HepG2 (cell line): ENCODE measurements around the gene POTEB.
"Not testable (repeated sequence)": the region's sequence is repeated elsewhere in the genome, so short reads cannot be mapped to it uniquely, and the experiment has no call there.

Experiments
- BRCA1 ChIP-seq: sonication (generic); formaldehyde crosslinking; IDR thresholded peaks from 2 replicates; pipeline ENCODE4 v1.4.0; 2020; ENCODE audit warnings: missing genetic modification reagents
- CBX5 ChIP-seq: sonication (generic); formaldehyde crosslinking; IDR thresholded peaks from 2 replicates; pipeline ENCODE4 v1.4.0; 2020; ENCODE audit warnings: missing genetic modification reagents, borderline replicate concordance
- EP300 ChIP-seq, 3 experiments: sonication (generic) in 1 of 3; formaldehyde crosslinking in 1 of 3; IDR thresholded peaks; 2 replicates each; pipeline versions ENCODE4 v1.5.1 to v1.6.1; 2011 to 2020; ENCODE audit warnings: low read depth in 2 of 3, low read length in 2 of 3, borderline replicate concordance in 1 of 3, improper control_type of control experiment in 1 of 3, mild to moderate bottlenecking in 1 of 3, missing genetic modification reagents in 1 of 3, moderate library complexity in 1 of 3
- MYPOP ChIP-seq: sonication (generic); formaldehyde crosslinking; IDR thresholded peaks from 2 replicates; pipeline ENCODE4 v1.8.1; 2023; ENCODE audit warnings: mild to moderate bottlenecking, moderate library complexity, missing genetic modification reagents
- POLR2AphosphoS5 ChIP-seq: IDR thresholded peaks from 2 replicates; pipeline ENCODE4 v1.6.1; 2012; ENCODE audit warnings: low read depth, low read length
- RAD21 ChIP-seq: fragments of 450-650 bp; formaldehyde crosslinking; IDR thresholded peaks from 2 replicates; pipeline ENCODE4 v1.5.0; 2020; ENCODE audit warnings: mild to moderate bottlenecking
- SOX6 ChIP-seq, 2 experiments: fragments of 450-650 bp in 1 of 2; sonication (generic) in 1 of 2; formaldehyde crosslinking in 1 of 2; IDR thresholded peaks; 2 replicates each; pipeline versions ENCODE4 v1.4.0 to v1.6.1; 2017 to 2020; ENCODE audit warnings: antibody characterized with exemption in 1 of 2, mild to moderate bottlenecking in 1 of 2, missing genetic modification reagents in 1 of 2
- TCF7L2 ChIP-seq: IDR thresholded peaks from 2 replicates; pipeline ENCODE4 v1.6.1; 2011; ENCODE audit warnings: mild to moderate bottlenecking, low read depth, low read length, moderate library complexity
- XRCC5 ChIP-seq: fragments of 200-400 bp; formaldehyde crosslinking; optimal IDR thresholded peaks from 2 replicates; pipeline ENCODE3; 2017; ENCODE audit warnings: mild to moderate bottlenecking, low read length
- ZBTB37 ChIP-seq: sonication (generic); formaldehyde crosslinking; IDR thresholded peaks from 2 replicates; pipeline ENCODE4 v1.4.0; 2020; ENCODE audit warnings: mild to moderate bottlenecking, missing genetic modification reagents
- ZBTB49 ChIP-seq: sonication (generic); formaldehyde crosslinking; IDR thresholded peaks from 2 replicates; pipeline ENCODE4 v1.4.0; 2020; ENCODE audit warnings: missing genetic modification reagents, borderline replicate concordance
- ZNF20 ChIP-seq: sonication (generic); formaldehyde crosslinking; IDR thresholded peaks from 2 replicates; pipeline ENCODE4 v1.4.0; 2020; ENCODE audit warnings: mild to moderate bottlenecking, moderate library complexity, missing genetic modification reagents

- not testable (repeated sequence) for TF ChIP-seq CBX5 (CRISPR knock-in tag); ZBTB49 (CRISPR knock-in tag); ZBTB37 (CRISPR knock-in tag); POLR2AphosphoS5; SOX6 (IDR thresholded peaks at IDR 0.05); SOX6 (CRISPR knock-in tag; IDR thresholded peaks at IDR 0.05); RAD21 (CRISPR knock-in tag); XRCC5; BRCA1 (CRISPR knock-in tag); ZNF20 (CRISPR knock-in tag); TCF7L2; EP300 (IDR thresholded peaks at IDR 0.05; ENCODE audit: low read depth in 2 of 2, low read length in 2 of 2); EP300 (CRISPR knock-in tag; IDR thresholded peaks at IDR 0.05; ENCODE audit: borderline replicate concordance); MYPOP (CRISPR knock-in tag)
Observed at GRCh38 chr15:21890955-21891354, 13.4 kb upstream of the POTEB start.
